Measurements from ENCODE around the gene TNFRSF13B.
"Not testable (repeated sequence)": the region's sequence is repeated elsewhere in the genome, so short reads cannot be mapped to it uniquely, and the experiment has no call there.

Gene TNFRSF13B

GRCh38 chr17:17004251-17004996 lies 32.5 kb upstream of the TNFRSF13B start:
- WGBS (ENCODE audit: insufficient coverage): 89% methylated on average over 14 of the region's 19 CpGs
- Histone ChIP-seq H3K4me3 (ENCODE audit: control insufficient read depth in 1 of 7, extremely low read depth in 1 of 7, insufficient read depth in 4 of 7, low read depth in 2 of 7, low read length in 6 of 7) (no peak overlapping the region), H3K4me1 (ENCODE audit: control extremely low read depth in 1 of 4, control insufficient read depth in 4 of 4, insufficient read depth in 4 of 4, low read length in 3 of 4) (peaks cover 0 to 2% (median 0%) of the 10 kb centered on the region in 4 experiments), H3K27ac (ENCODE audit: insufficient read depth in 1 of 2, low read depth in 1 of 2, low read length in 2 of 2, poor library complexity in 1 of 2, severe bottlenecking in 2 of 2) (no peak overlapping the region), H3K36me3 (ENCODE audit: control insufficient read depth in 4 of 4, insufficient read depth in 4 of 4, low read length in 3 of 4) (no peaks in the 10 kb centered on the region), H3K27me3 (replicated peaks in 2 of 5; ENCODE audit: control insufficient read depth in 4 of 5, insufficient read depth in 5 of 5, low read length in 4 of 5) (no peaks in the 10 kb centered on the region), H3K9me3 (ENCODE audit: control extremely low read depth in 1 of 5, control insufficient read depth in 4 of 5, insufficient read depth in 2 of 5, low read depth in 1 of 5, low read length in 4 of 5) (no peaks in the 10 kb centered on the region)
- CTCF ChIA-PET: interaction anchor here (1.0 to 1.4 kb wide), 2 partner anchors 17 to 47 kb away, joined by 3 read pairs; no protein-coding TSS in a partner anchor
- POLR2A ChIA-PET: no interaction called here
- no peak for DNase-seq

- DNase-seq; H3K27ac ChIP-seq (ENCODE audit: insufficient read depth in 1 of 2, low read depth in 1 of 2, low read length in 2 of 2, poor library complexity in 1 of 2, severe bottlenecking in 2 of 2); H3K36me3 ChIP-seq (ENCODE audit: control insufficient read depth in 4 of 4, insufficient read depth in 4 of 4, low read length in 3 of 4); H3K4me1 ChIP-seq (ENCODE audit: control extremely low read depth in 1 of 4, control insufficient read depth in 4 of 4, insufficient read depth in 4 of 4, low read length in 3 of 4); H3K27me3 ChIP-seq (replicated peaks in 2 of 5; ENCODE audit: control insufficient read depth in 4 of 5, insufficient read depth in 5 of 5, low read length in 4 of 5); POLR2A ChIA-PET; H3K9me3 ChIP-seq (ENCODE audit: control extremely low read depth in 1 of 5, control insufficient read depth in 4 of 5, insufficient read depth in 2 of 5, low read depth in 1 of 5, low read length in 4 of 5); H3K4me3 ChIP-seq (ENCODE audit: control insufficient read depth in 1 of 7, extremely low read depth in 1 of 7, insufficient read depth in 4 of 7, low read depth in 2 of 7, low read length in 6 of 7): not testable (repeated sequence)
- WGBS (ENCODE audit: insufficient coverage): 93% methylated on average over 16 of the region's 20 CpGs
- CTCF ChIA-PET: interaction anchor here (0.6 to 1.4 kb wide), 2 partner anchors 18 to 45 kb away, joined by 3 read pairs; no protein-coding TSS in a partner anchor
Observed at GRCh38 chr17:17002731-17003715, 31.1 kb upstream of the TNFRSF13B start.

GRCh38 chr17:17001874-17002520 lies 30.1 kb upstream of the TNFRSF13B start:
- ChIA-PET POLR2A (no interaction called here), CTCF (interaction anchor here (1.9 kb wide), 1 partner anchor 34 kb away, joined by 6 read pairs; no protein-coding TSS in a partner anchor)
- H3K27me3 ChIP-seq (replicated peaks in 2 of 5; ENCODE audit: control insufficient read depth in 4 of 5, insufficient read depth in 5 of 5, low read length in 4 of 5): no peaks in the 10 kb centered on the region
- 30% methylated on average over 21 of the region's 22 CpGs for WGBS (ENCODE audit: insufficient coverage)
- peak overlapping the region in 1 of 7 experiments; percentile 4 for H3K4me3 ChIP-seq (ENCODE audit: control insufficient read depth in 1 of 7, extremely low read depth in 1 of 7, insufficient read depth in 4 of 7, low read depth in 2 of 7, low read length in 6 of 7)
- peak; percentile 64 to 75 (median 74) for DNase-seq
- no peak overlapping the region for H3K27ac ChIP-seq (ENCODE audit: insufficient read depth in 1 of 2, low read depth in 1 of 2, low read length in 2 of 2, poor library complexity in 1 of 2, severe bottlenecking in 2 of 2)
- H3K36me3 ChIP-seq (ENCODE audit: control insufficient read depth in 4 of 4, insufficient read depth in 4 of 4, low read length in 3 of 4): no peaks in the 10 kb centered on the region
- peaks cover 0 to 2% (median 0%) of the 10 kb centered on the region in 4 experiments for H3K4me1 ChIP-seq (ENCODE audit: control extremely low read depth in 1 of 4, control insufficient read depth in 4 of 4, insufficient read depth in 4 of 4, low read length in 3 of 4)
- no peaks in the 10 kb centered on the region for H3K9me3 ChIP-seq (ENCODE audit: control extremely low read depth in 1 of 5, control insufficient read depth in 4 of 5, insufficient read depth in 2 of 5, low read depth in 1 of 5, low read length in 4 of 5)

- Histone ChIP-seq H3K27me3 (replicated peaks in 2 of 5; ENCODE audit: control insufficient read depth in 4 of 5, insufficient read depth in 5 of 5, low read length in 4 of 5) (no peaks in the 10 kb centered on the region), H3K36me3 (ENCODE audit: control insufficient read depth in 4 of 4, insufficient read depth in 4 of 4, low read length in 3 of 4) (no peaks in the 10 kb centered on the region), H3K4me1 (ENCODE audit: control extremely low read depth in 1 of 4, control insufficient read depth in 4 of 4, insufficient read depth in 4 of 4, low read length in 3 of 4) (peaks cover 0 to 2% (median 0%) of the 10 kb centered on the region in 4 experiments), H3K9me3 (ENCODE audit: control extremely low read depth in 1 of 5, control insufficient read depth in 4 of 5, insufficient read depth in 2 of 5, low read depth in 1 of 5, low read length in 4 of 5) (no peaks in the 10 kb centered on the region), H3K4me3 (ENCODE audit: control insufficient read depth in 1 of 7, extremely low read depth in 1 of 7, insufficient read depth in 4 of 7, low read depth in 2 of 7, low read length in 6 of 7) (no peak overlapping the region), H3K27ac (ENCODE audit: insufficient read depth in 1 of 2, low read depth in 1 of 2, low read length in 2 of 2, poor library complexity in 1 of 2, severe bottlenecking in 2 of 2) (no peak overlapping the region)
- ChIA-PET POLR2A (no interaction called here), CTCF (interaction anchor here (0.7 to 2.3 kb wide), 7 partner anchors 9 to 151 kb away, joined by 3 to 9 read pairs (median 6); no protein-coding TSS in a partner anchor)
- 91% methylated on average over 8 of the region's 9 CpGs for WGBS (ENCODE audit: insufficient coverage)
- DNase-seq: no peak
Observed at GRCh38 chr17:17001076-17001777, 29.3 kb upstream of the TNFRSF13B start.

DNA sequence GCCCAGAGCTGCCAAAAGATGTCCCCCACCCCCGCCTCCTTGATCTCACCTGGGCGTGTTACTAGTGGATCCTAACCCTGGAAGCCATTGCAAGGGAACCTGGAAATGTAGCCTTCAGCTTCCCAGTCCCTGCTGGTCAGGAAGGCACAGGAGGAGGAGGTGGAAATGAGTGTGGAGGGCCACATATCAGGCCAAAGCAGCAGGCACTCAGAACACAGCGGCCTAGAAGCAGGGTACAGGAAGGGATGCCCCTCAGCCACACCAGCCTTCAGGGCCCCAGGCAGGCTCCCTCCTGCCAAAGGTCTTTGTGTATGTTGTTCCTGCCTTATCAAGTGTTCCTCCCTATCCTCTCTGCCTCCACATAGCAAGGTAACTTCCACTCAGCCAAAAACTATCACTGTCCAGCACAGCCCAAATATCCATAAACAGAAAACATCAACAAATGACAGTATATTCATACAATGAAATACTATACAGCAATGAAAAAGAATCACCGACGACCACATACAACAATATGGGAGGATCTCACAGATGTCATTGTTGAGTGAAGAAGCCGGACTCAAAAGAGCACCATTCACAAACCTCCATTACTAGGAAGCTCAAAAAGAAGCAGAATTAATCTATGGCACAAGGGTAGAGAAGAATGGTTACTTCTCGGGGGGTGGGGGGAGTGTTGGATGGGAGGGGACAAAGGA lies 28.2 kb upstream of the TNFRSF13B start:
- Histone ChIP-seq H3K4me1 (ENCODE audit: control extremely low read depth in 1 of 4, control insufficient read depth in 4 of 4, insufficient read depth in 4 of 4, low read length in 3 of 4) (peaks cover 0 to 2% (median 0%) of the 10 kb centered on the region in 4 experiments), H3K27ac (ENCODE audit: insufficient read depth in 1 of 2, low read depth in 1 of 2, low read length in 2 of 2, poor library complexity in 1 of 2, severe bottlenecking in 2 of 2) (no peak overlapping the region), H3K4me3 (ENCODE audit: control insufficient read depth in 1 of 7, extremely low read depth in 1 of 7, insufficient read depth in 4 of 7, low read depth in 2 of 7, low read length in 6 of 7) (no peak overlapping the region), H3K9me3 (ENCODE audit: control extremely low read depth in 1 of 5, control insufficient read depth in 4 of 5, insufficient read depth in 2 of 5, low read depth in 1 of 5, low read length in 4 of 5) (no peaks in the 10 kb centered on the region), H3K27me3 (replicated peaks in 2 of 5; ENCODE audit: control insufficient read depth in 4 of 5, insufficient read depth in 5 of 5, low read length in 4 of 5) (no peaks in the 10 kb centered on the region), H3K36me3 (ENCODE audit: control insufficient read depth in 4 of 4, insufficient read depth in 4 of 4, low read length in 3 of 4) (no peaks in the 10 kb centered on the region)
- CTCF ChIA-PET: interaction anchor here (1.0 to 2.3 kb wide), 8 partner anchors 8 to 152 kb away, joined by 3 to 9 read pairs (median 6); no protein-coding TSS in a partner anchor
- no peak for DNase-seq
- POLR2A ChIA-PET: no interaction called here
- WGBS (ENCODE audit: insufficient coverage): 100% methylated on average over 2 of the region's 7 CpGs

Data from common myeloid progenitor, CD34-positive (primary cell).